Non-pigmented ciliary epithelial cell (primary cell): ENCODE data around the gene GFRA4.

Experiments
- DNase-seq: peaks from one replicate; pipeline ENCODE4 v3.0.0-alpha.2; 2010; ENCODE audit warnings: low read depth

Gene GFRA4

GRCh38 chr20:3694864-3695263 is 31.7 kb upstream of the GFRA4 start:
- no peak for DNase-seq

DNA sequence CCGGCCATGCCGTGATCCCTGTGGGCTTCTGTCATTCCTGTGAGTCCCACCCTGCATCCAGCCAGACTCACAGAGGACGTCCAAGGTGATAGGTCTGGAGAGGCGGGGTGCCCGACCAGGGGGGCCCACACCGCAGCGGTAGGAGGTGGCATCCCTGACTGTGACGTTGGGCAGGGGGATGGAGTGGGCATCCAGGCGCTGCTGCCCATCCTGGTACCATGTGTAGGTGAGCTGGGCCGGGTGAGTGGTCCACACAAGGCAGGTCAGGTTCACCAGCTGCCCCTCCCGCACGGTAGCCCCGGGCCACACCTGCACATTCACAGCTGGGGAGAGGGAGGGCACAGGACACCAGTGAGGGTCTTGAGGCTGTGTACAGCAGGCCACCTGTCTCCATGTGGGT is 30.2 kb upstream of the GFRA4 start:
- DNase-seq: no peak

DNA sequence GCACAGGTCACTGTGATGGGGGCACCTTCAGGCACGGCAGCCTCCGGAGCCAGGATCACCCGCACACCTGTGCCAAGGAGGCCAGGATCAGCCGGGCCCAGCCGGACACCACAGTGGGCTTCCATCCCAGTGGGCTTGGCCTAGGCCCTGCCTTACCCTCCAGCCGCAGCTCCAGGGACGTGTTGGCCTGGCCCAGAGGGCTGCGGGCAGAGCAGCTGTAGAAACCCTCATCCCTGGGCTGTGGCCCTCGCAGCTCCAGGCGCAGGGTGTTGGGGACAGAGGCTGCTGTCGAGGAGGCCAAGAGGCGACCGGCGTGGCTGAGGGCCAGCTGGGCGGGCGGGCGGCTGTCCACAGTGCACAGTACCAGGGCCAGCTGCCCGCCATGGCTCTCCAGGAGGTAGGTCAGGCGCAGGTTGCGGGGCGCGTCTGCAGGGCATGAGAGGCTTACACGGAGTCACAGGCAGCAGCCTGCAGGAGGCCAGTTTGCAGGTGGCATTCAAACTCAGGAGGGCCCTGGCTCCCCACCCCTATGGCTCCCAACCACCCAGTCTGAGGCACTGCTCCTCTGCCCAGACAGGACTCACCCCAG is 29.6 kb upstream of the GFRA4 start:
- no peak for DNase-seq

DNA sequence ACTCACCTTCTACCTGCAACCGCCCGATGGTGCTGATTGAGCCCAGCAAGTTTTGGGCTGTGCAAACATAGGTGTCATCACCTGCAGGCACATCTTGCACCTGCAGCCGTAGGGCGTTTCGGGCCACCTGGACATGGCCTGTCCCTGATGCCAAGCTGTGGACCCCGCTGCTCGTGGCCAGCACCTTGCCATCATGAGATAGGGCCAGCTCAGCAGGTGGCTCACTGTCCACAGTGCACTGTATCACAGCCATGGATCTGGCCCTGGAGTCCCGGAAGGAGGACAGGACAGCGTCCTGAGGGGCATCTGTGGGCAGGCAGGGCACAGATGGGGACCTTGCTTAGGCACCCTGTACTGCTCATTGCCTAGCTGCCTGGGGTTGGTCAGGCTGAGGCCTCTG is 28.7 kb upstream of the GFRA4 start:
- DNase-seq: no peak

DNA sequence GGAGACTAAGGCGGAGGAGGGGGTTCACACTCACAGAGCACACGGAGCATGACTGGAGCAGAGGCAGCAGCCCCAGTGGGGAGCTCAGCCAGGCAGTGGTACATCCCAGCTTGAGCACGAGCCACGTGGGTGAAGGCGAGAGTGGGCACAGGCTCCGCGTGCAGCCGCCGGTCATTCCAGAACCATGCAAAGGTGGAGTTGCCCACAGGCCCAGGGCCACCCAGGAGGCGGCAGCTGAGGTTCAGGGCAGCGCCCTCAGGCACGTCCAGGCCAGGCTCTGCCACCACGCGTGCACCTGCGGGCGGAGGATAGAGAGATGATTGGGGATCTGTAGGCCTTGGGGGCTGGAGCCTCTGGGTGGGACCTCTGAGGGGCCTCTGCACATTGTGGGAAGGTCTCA is 28.1 kb upstream of the GFRA4 start:
- no peak for DNase-seq

GRCh38 chr20:3690413-3690812 is 27.2 kb upstream of the GFRA4 start:
- DNase-seq: no peak

DNA sequence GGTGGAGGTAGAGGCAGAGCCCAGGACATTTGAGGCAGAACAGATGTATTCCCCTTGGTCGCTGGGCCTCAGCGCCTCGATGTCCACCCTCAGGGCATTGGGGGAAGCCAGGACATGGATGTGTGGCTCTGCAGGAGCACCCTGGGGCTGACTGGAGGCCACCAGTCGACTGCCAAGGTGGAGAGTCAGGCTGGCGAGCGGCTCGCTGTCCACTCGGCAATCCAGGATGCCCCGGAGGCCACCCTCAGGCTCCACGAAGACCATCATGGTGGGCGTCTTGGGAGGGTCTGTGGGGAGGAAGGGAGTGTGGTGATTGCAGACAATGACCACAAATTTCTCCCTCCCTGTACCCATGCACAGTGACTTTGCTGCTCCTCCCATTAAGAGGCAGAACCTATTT is 26.8 kb upstream of the GFRA4 start:
- DNase-seq: no peak

- DNase-seq: peak; percentile 22
These were observed 24.5 kb upstream of the GFRA4 start for GRCh38 chr20:3687655-3688054.

DNA sequence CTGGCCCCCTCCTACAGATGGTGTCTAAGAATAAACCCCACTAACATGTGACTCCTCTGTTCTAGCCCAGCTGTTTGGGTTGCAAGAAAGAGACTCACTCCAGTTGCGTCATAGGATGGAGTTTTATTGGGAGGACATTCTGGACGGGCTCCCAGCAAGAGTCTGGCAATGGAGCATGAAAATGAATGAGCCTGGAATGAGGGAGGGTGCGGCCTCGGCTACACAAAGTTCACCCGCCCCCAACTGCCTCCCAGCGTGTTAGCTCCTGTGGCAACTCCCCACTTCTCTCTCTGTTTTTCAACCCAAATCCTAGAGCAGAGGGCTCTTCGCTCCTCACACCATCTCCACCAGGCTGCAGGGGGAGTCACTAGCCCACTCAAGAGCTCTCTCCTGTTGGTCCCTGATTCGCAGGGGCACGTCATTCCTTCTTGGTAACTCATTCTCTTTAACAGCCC is 23.7 kb upstream of the GFRA4 start:
- DNase-seq: peak; percentile 70

DNA sequence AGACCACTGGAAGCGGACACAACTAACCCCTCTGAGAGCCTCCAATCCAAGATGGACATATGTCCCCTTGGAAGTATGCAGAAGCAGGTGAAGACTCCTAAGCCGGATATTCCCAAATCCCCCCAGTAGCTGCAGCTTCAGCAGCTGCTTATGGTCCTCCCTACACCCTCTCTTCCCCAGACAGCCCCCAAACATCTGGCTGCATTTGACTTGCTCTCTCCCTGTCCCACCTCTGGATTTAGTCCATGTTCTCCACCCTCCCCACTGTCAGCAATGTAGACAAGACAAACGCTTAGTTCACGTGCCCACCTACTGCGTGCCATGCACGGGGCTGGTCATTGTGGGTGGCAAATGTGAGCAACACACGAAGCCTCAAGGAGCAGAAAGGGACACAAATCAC is 23.2 kb upstream of the GFRA4 start:
- no peak for DNase-seq

GRCh38 chr20:3685341-3685740 is 22.1 kb upstream of the GFRA4 start:
- DNase-seq: no peak

DNA sequence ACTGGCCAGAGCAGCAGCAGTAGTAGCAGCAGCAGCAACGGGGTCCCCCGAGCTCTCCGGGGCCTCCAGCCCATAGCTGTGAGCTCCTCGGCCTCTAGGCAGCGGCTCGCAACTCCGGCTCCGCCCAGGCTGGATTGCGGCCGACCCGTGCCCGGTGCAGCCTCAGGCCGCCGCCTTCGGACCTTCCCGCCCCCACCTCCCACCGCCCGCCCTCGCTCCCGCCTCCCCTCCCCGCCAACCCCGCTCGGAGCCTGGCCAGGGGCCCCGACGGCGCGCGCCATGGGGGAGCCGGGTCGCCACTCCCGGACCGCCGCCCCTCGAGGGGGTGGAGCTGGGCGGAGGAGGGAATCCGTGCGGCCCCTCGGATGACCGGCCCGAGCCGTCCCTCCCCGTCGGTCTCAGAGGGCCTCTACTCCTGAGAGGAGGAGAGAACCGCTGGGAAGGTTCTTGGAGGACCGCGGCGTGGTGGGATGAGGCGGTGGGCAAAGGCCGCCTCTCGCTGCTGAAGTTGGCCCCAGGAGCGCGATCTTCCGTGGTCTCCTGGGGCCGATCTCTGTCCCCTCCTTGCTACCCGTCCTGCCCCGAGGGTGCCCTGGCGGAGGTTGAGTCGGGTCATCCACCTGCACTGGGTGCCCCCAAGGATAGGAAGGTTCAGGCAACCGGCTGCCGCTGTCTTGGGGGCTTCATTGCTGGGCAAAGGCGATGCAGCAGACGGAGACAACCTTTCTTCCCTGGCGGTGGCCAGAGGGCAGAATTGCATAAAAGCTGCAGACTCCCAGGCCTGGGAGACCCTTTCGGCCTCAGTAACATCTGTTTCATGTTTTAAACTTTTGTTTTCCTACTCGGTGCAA is 19.0 kb upstream of the GFRA4 start, which contains the start of gene ADAM33:
ADAM33 (minus strand) TSS at position 80 of the 851 bp plus-strand sequence; CDS start at position 74, 6 bp downstream.
- DNase-seq: no peak

- DNase-seq: no peak
These were observed 18.2 kb upstream of the GFRA4 start for GRCh38 chr20:3681352-3681930.

DNA sequence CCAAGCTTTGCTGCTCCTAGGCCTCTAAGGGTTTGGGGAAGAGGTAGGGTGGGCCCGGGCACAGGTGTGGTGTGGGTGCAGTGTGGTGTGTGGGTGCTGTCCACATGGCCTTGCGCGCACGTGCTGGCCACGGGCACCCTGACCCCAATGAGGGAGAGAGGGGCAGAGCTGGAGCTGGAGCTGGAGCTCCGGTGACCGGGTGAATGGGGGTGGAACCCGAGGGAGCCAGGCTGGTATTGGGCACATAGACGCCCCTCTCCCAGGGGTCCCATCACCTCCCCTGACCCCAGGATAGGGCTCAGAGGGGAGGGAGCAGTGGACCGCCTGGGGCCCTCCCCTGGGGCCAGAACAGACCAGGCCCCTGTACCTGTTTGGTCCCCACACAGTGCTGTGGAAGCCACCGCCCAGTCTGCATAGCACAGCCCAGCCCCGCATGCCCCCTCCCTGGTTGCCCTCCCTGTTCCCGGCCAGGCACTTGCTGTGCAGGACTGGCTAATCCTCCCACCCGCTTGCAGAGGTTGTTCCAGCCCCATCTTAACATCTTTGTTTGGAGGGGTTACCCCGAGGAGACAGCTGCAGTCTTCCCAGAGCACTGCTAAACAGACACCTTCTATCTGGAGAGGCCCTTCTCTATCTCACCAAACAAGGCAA is 17.6 kb upstream of the GFRA4 start:
- DNase-seq: no peak

GRCh38 chr20:3679749-3680700 is 16.8 kb upstream of the GFRA4 start:
- DNase-seq: peak; percentile 22

DNA sequence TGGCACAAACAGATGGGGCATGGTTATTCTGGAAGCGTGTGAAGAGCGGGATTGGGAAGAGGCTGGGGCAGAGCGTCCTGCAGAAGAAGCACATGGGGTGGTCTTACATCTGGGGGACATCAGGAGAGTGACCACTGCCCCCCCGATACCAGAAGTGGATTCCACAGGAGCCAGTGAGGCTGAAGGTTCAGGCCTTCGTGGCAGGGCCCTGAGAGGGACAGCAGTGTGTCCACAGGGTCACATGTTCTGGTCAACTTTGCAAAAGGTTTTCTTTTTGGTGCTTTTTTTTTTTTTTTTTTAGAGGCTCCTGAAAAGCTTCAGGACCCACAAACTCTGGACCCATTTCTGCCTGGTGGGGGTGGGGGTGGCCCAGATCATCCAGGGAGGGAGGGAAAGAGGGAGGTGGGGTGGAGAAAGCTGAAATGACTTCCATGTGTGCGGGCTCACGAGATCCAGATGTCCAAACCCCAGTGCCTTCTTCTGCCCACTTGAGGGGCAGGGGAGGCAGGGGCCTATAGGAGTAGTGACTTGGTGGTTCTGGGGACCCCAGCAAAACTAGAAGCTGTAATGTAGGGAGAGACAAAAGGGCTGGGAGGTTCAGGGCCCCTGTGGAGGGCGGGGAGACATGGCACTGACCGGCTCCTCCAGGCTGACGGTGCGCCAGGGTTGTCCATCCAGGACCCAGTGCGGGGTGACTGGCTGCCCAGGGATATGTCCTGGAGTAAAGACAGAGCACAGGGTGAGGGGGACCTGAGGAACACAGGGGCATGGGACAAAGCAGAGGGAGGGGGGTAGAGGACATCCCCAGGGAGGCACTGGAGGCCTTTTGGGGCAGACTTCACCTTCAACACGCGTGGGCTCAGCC is 15.9 kb upstream of the GFRA4 start:
- DNase-seq: no peak

DNA sequence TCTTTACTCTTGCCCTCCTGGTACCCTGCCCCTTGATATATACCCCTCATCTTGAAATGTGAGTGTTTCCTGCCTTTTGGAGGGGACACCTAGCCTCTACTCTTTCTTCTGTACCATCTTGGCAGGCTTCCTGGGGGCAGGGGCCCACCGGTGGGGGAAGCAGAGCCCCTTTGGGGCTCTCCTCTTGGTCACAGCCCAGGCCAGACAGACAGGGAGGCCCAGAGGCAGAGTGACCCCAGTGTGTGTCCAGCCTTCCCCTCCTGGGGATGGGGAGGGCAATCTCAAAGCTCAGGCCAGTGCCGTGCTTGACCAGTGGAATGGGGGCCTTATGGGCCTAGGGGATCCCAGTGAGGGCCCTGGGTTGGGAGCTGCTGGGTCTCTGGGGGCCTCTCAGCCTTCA is 15.0 kb upstream of the GFRA4 start:
- DNase-seq: no peak

GRCh38 chr20:3677733-3678132 is 14.5 kb upstream of the GFRA4 start:
- DNase-seq: no peak

DNA sequence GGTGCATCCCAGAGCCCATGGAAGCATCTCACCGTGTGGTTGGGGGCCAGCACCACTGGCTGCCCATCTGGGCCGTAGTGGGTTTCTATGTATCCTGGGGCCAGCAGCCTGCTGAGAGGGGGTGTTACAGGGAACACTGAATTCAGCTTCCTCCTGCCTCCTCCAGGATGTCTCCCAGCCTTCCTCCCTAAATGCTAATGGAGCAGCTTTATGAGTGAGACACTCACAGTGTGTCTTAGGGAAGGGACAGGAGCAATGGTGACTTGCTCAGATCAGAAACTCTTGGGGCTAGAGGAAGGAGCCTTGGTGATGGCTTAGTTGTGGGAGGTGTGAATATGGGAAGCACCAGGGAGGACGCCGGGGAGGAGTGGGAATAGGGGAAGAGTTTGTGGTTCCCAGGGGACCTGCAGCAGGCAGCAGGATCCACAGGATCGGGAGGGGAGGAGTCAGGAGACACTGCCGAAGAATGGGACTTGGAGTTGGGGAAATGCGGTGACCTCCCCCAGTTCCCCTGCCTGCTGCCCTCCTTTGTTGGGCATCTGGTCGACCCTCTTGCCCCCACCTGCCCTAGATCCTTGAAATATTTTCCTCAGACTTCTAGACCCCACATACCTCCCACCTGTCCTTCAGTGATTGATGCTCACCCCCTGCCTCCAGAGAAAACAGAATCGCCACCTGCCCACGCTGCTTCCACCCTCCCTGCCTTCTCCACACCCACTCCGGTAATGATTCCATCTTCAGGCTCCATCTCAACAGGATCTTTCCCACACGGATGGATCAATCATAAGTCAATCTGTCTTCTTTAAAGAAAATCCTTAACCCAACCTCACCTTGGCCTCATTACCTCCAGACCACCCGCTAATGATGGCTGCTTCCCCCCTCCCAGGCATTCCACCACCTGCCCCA is 12.0 kb upstream of the GFRA4 start:
- DNase-seq: no peak

- no peak for DNase-seq
These were observed 11.2 kb upstream of the GFRA4 start for GRCh38 chr20:3674447-3674846.
